HepG2 (cell line): ENCODE measurements around the gene PRR9. TPM values are rescaled to one million over a fixed set of nuclear protein-coding genes. Genes with fewer than 3 reads are reported as not detected.
A peak's percentile ranks its signal among the peaks of the same experiment; 100 is the strongest.

Experiments
- ATAC-seq: fragments of 200-7000 bp; cut with Tn5 transposase; 3 replicates; pipeline ENCODE4 v1.9.1; 2020; ENCODE audit warnings: mild to moderate bottlenecking, moderate library complexity
- BruUV-seq: library from RNA; stranded (reverse); fragments of 400-500 nt; replicated peaks from 2 replicates; lab custom pipeline; 2021; lab: Mats Ljungman, UMichigan
- CTCF ChIA-PET: fragments of 300-600 bp; formaldehyde crosslinking; extraction: SDS; loops from one replicate; lab custom pipeline; 2021; ENCODE audit warnings: low total read pairs, inconsistent platforms, low intra/inter-chr PET ratio; lab: Yijun Ruan, JAX
- POLR2A ChIA-PET: fragments of 350-600 bp; sonication (Branson Sonifier 250); formaldehyde crosslinking; loops from one replicate; lab custom pipeline; 2020; ENCODE audit warnings: antibody characterized with exemption, inconsistent platforms; lab: Yijun Ruan, JAX
- DNase-seq: peaks from one replicate; pipeline ENCODE4 v3.0.0-alpha.2; 2015; ENCODE audit warnings: low spot score
- FAIRE-seq: peaks from 3 replicates; lab custom pipeline; 2011; peaks lifted over from hg19 to GRCh38; lab: Jason Lieb, UNC
- H2AFZ ChIP-seq: one replicate; pipeline ENCODE4 v1.6.1; 2011; ENCODE audit warnings: low read length, inconsistent platforms
- H3K27ac ChIP-seq: fragments of 300-600 bp; 3 replicates; pipeline ENCODE4 v1.8.0; 2011; ENCODE audit warnings: mixed run types, mild to moderate bottlenecking, mixed read lengths, low read length, inconsistent platforms; ENCODE audit not compliant: insufficient read depth; ENCODE audit errors: extremely low read length
- H3K27me3 ChIP-seq, 2 experiments: fragments of 200-600 bp in 1 of 2; 2 replicates in 1 of 2; 3 replicates in 1 of 2; pipeline versions ENCODE4 v1.6.0 to v1.8.0; 2011; ENCODE audit warnings: low read length in 2 of 2, mild to moderate bottlenecking in 2 of 2, moderate library complexity in 2 of 2, inconsistent platforms in 1 of 2; ENCODE audit not compliant: insufficient read depth in 2 of 2, control insufficient read depth in 1 of 2
- H3K36me3 ChIP-seq, 2 experiments: fragments of 200-600 bp in 1 of 2; replicated peaks in 1 of 2; 2 replicates in 1 of 2; 3 replicates in 1 of 2; pipeline versions ENCODE4 v1.5.1 to v1.8.0; 2011; ENCODE audit warnings: low read length in 2 of 2, inconsistent platforms in 1 of 2; ENCODE audit not compliant: insufficient read depth in 2 of 2, control insufficient read depth in 1 of 2
- H3K4me1 ChIP-seq: 2 replicates; pipeline ENCODE4 v1.5.1; 2012; ENCODE audit warnings: low read length, inconsistent platforms; ENCODE audit not compliant: insufficient read depth
- H3K4me2 ChIP-seq: 2 replicates; pipeline ENCODE4 v1.6.0; 2011; ENCODE audit warnings: low read depth, low read length, inconsistent platforms
- H3K4me3 ChIP-seq, 3 experiments: fragments of 200-600 bp in 1 of 3; sonication (generic), shearing (Covaris generic) in 1 of 3; replicated peaks in 1 of 3; 2 replicates each; pipeline ENCODE4 v1.5.1; 2011 to 2016; ENCODE audit warnings: low read length in 3 of 3, inconsistent platforms in 2 of 3, low read depth in 2 of 3, mild to moderate bottlenecking in 2 of 3, control low read depth in 1 of 3, mixed read lengths in 1 of 3; ENCODE audit not compliant: insufficient read depth in 1 of 3
- H3K79me2 ChIP-seq: one replicate; pipeline ENCODE4 v1.6.1; 2011; ENCODE audit warnings: low read length, inconsistent platforms; ENCODE audit not compliant: insufficient read depth
- H3K9ac ChIP-seq: 2 replicates; pipeline ENCODE4 v1.6.0; 2011; ENCODE audit warnings: mild to moderate bottlenecking, low read depth, low read length, inconsistent platforms; ENCODE audit not compliant: insufficient read depth
- H3K9me3 ChIP-seq: 2 replicates; pipeline ENCODE4 v1.5.1; 2012; ENCODE audit warnings: mild to moderate bottlenecking, low read length
- H4K20me1 ChIP-seq: 2 replicates; pipeline ENCODE4 v1.6.0; 2011; ENCODE audit warnings: inconsistent platforms, mild to moderate bottlenecking, low read length, moderate library complexity; ENCODE audit not compliant: insufficient read depth
- KLF13 ChIP-seq: sonication (generic); formaldehyde crosslinking; IDR thresholded peaks from 2 replicates; pipeline ENCODE4 v1.4.0; 2020; ENCODE audit warnings: mild to moderate bottlenecking, missing genetic modification reagents
- SRY ChIP-seq: sonication (generic); formaldehyde crosslinking; IDR thresholded peaks from 2 replicates; pipeline ENCODE4 v1.8.0; 2022; ENCODE audit warnings: mild to moderate bottlenecking, missing genetic modification reagents
- ZNF274 ChIP-seq: sonication (generic); formaldehyde crosslinking; IDR thresholded peaks from 2 replicates; pipeline ENCODE4 v1.5.1; 2020; ENCODE audit warnings: mild to moderate bottlenecking, missing genetic modification reagents
- ZNF496 ChIP-seq: sonication (generic); formaldehyde crosslinking; IDR thresholded peaks from 2 replicates; pipeline ENCODE4 v1.8.1; 2023; ENCODE audit warnings: mild to moderate bottlenecking, moderate library complexity, missing genetic modification reagents; ENCODE audit not compliant: insufficient replicate concordance
- ZNF713 ChIP-seq: sonication (generic); formaldehyde crosslinking; IDR thresholded peaks from 2 replicates; pipeline ENCODE4 v1.4.0; 2020; ENCODE audit warnings: mild to moderate bottlenecking, missing genetic modification reagents
- ZNF746 ChIP-seq: sonication (generic); formaldehyde crosslinking; IDR thresholded peaks from 2 replicates; pipeline ENCODE4 v1.8.0; 2022; ENCODE audit warnings: mild to moderate bottlenecking, missing genetic modification reagents
- ZNF772 ChIP-seq: sonication (generic); formaldehyde crosslinking; IDR thresholded peaks from 2 replicates; pipeline ENCODE4 v1.5.0; 2020; ENCODE audit warnings: mild to moderate bottlenecking, missing genetic modification reagents
- ZNF773 ChIP-seq: sonication (generic); formaldehyde crosslinking; IDR thresholded peaks from 2 replicates; pipeline ENCODE4 v1.4.0; 2020; ENCODE audit warnings: missing genetic modification reagents, borderline replicate concordance
- WGBS: methylation state at CpG from one replicate; pipeline ENCODE4 v1.1.6; 2017; ENCODE audit warnings: low lambda C conversion rate; 5-methylcytosine and 5-hydroxymethylcytosine counted together
- in situ Hi-C: cut with HindIII; loops from 2 replicates; pipeline ENCODE4 v1.10.0; 2017; ENCODE audit warnings: low pct_unique_long_range_greater_than_20kb; ENCODE audit not compliant: extremely low pct_ligation_motif_present
- intact Hi-C: fragments of 100-400 bp; cut with micrococcal nuclease; formaldehyde crosslinking; loops from one replicate; pipeline ENCODE4 v1.10.0; 2022; ENCODE audit not compliant: unreplicated experiment
- polyA plus RNA-seq, 8 experiments: library from polyadenylated mRNA; depleted of rRNA in 3 of 8; stranded (reverse) in 7 of 8; unstranded in 1 of 8; fragments of >200 nt; fragmentation: Illumina TruSeq in 4 of 8; extraction: Trizol in 4 of 8; gene quantifications; 2 replicates each; pipeline versions ENCODE4 v1.2.1 to v1.2.3, GENCODE V29; 2011 to 2016; ENCODE audit warnings: low read depth in 4 of 8, missing spikeins in 1 of 8, mixed read lengths in 1 of 8; ENCODE audit not compliant: insufficient read depth in 1 of 8
- total RNA-seq, 5 experiments: library from RNA; depleted of rRNA; stranded (reverse); fragments of >200 nt; fragmentation: Illumina TruSeq; extraction: Trizol; gene quantifications; 2 replicates each; pipeline ENCODE4 v1.2.3, GENCODE V29; 2016; ENCODE audit warnings: low read depth in 1 of 5
- TF ChIP-seq, protein P1 (sequence below): sonication (generic); formaldehyde crosslinking; IDR thresholded peaks from 2 replicates; pipeline ENCODE4 v1.5.0; 2020; ENCODE audit warnings: mild to moderate bottlenecking, missing genetic modification reagents, moderate library complexity

The PRR9 gene
- total and polyA plus RNA-seq, 2 of the 13 experiments (the other 11 are each of a cell fraction or from before 2014, with no cell fraction given): not detected

DNA sequence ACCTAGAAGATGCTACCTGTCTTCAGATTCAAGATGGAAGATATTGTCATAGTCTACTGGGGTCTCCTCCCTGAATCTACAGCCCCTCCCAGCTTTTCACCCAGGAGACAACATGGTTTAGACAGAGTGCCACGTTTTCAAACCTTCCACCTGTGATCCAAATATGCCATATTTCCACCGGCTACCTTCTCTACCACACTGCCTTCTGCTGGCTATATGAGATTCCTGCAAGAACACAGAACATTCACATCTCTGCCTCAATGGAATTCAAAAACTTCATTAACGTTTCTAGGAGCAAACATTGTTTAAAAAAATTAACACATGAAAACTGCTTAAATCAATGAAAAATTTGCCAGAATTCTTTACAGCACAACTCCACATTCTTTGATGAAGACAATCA, 27.0 kb upstream of the PRR9 start:
- no peaks in the 10 kb centered on the region for H3K79me2 ChIP-seq
- ChIA-PET CTCF (no interaction called here), POLR2A (no interaction called here)
- H3K27me3 ChIP-seq: no peaks in the 10 kb centered on the region
- intact Hi-C loops (no loop called here), in situ Hi-C loops (loop anchor here (10.0 kb wide), 1 partner anchor 316 kb away; the partner anchor contains the start of gene SMCP)
- FAIRE-seq (no peak), ATAC-seq (no peak), DNase-seq (no peak)
- H4K20me1 ChIP-seq: no peaks in the 10 kb centered on the region
- no TSS peak for BruUV-seq
- no peaks in the 10 kb centered on the region for H3K9me3 ChIP-seq
- no peak overlapping the region for H3K4me3 ChIP-seq
- no peak for TF ChIP-seq ZNF773
- TF ChIP-seq ZNF713 (CRISPR knock-in tag): no peak
- TF ChIP-seq ZNF496 (CRISPR knock-in tag): no peak
- no peak for TF ChIP-seq SRY (CRISPR knock-in tag)
- TF ChIP-seq ZNF772 (CRISPR knock-in tag): no peak
- TF ChIP-seq ZNF746 (CRISPR knock-in tag): no peak
- TF ChIP-seq ZNF274: no peak
- TF ChIP-seq KLF13 (CRISPR knock-in tag): no peak
- TF ChIP-seq, protein P1, sequence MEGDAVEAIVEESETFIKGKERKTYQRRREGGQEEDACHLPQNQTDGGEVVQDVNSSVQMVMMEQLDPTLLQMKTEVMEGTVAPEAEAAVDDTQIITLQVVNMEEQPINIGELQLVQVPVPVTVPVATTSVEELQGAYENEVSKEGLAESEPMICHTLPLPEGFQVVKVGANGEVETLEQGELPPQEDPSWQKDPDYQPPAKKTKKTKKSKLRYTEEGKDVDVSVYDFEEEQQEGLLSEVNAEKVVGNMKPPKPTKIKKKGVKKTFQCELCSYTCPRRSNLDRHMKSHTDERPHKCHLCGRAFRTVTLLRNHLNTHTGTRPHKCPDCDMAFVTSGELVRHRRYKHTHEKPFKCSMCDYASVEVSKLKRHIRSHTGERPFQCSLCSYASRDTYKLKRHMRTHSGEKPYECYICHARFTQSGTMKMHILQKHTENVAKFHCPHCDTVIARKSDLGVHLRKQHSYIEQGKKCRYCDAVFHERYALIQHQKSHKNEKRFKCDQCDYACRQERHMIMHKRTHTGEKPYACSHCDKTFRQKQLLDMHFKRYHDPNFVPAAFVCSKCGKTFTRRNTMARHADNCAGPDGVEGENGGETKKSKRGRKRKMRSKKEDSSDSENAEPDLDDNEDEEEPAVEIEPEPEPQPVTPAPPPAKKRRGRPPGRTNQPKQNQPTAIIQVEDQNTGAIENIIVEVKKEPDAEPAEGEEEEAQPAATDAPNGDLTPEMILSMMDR (CRISPR knock-in tag): 0 out of 2 replicates have a peak, but pooled peaks have one; percentile 7
- H3K4me2 ChIP-seq: no peak overlapping the region
- no peak overlapping the region for H3K9ac ChIP-seq
- no peak overlapping the region for H2AFZ ChIP-seq
- no peaks in the 10 kb centered on the region for H3K4me1 ChIP-seq
- no peak overlapping the region for H3K27ac ChIP-seq
- H3K36me3 ChIP-seq: no peaks in the 10 kb centered on the region
- WGBS: 0% methylated on average over 3 of the region's 3 CpGs
